ENCODE data around the gene TET3. TPM values are rescaled to one million over a fixed set of nuclear protein-coding genes. Genes with fewer than 3 reads are reported as not detected.

The TET3 gene
- total and polyA plus RNA-seq, 2 of the 8 experiments (the other 6 are each of a cell fraction or from before 2014, with no cell fraction given), result 4.5 to 21.1 TPM

DNA sequence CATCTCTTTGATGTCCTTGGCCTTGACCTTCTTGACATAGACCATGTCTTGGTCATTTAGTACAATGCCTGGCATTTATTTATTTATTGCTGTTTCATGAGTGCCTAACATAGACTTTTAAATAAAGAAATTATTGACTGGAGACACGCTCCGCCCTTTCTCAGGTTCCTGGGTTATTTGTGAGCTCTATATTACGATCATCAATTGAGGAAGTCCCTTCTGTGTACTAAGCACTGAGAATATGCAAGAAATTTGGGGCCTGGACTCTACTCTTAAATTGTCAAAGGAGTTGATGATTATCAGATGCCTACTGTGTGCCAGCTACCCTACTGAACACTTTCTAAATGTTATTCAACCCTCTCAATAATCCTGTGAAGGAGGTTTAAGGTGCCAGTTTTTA is 19.7 kb upstream of the TET3 start:
- H3K27me3 ChIP-seq (replicated peaks in 1 of 4; ENCODE audit: control insufficient read depth in 3 of 4, extremely low read depth in 1 of 4, insufficient read depth in 3 of 4, low read length in 3 of 4), result no peaks in the 10 kb centered on the region
- no peaks in the 10 kb centered on the region for H3K4me1 ChIP-seq (replicated peaks in 1 of 4; ENCODE audit: control insufficient read depth in 3 of 4, insufficient read depth in 4 of 4, low read length in 3 of 4)
- no peaks in the 10 kb centered on the region for H3K79me1 ChIP-seq (ENCODE audit: low read depth, low read length)
- no peak overlapping the region for H3K4me3 ChIP-seq (ENCODE audit: extremely low read depth in 1 of 4, insufficient read depth in 2 of 4, low read depth in 3 of 4, low read length in 4 of 4)
- no peaks in the 10 kb centered on the region for H3K23me2 ChIP-seq (ENCODE audit: low read depth, low read length)
- H3K9me3 ChIP-seq (ENCODE audit: insufficient read depth in 2 of 2, low read depth in 1 of 2, low read length in 1 of 2), result peaks cover 0 to 3% of the 10 kb centered on the region in 2 experiments; a peak in 1 of 4 replicates
- no peak overlapping the region for H4K91ac ChIP-seq (replicated peaks; ENCODE audit: insufficient read length, low read length)
- no peak overlapping the region for H3K27ac ChIP-seq (ENCODE audit: low read depth, low read length)
- no peak overlapping the region for H3K4me2 ChIP-seq (ENCODE audit: insufficient read depth in 1 of 2, low read depth in 2 of 2, low read length in 2 of 2)
- H3K79me2 ChIP-seq (ENCODE audit: control insufficient read depth in 1 of 2, insufficient read depth in 2 of 2, low read length in 2 of 2), result no peaks in the 10 kb centered on the region
- no peak overlapping the region for H3K56ac ChIP-seq (replicated peaks; ENCODE audit: insufficient read length, low read depth, low read length)
- no peak for DNase-seq (ENCODE audit: low read depth in 1 of 2, low spot score in 2 of 2)
- H3K18ac ChIP-seq (ENCODE audit: extremely low read depth, low read length), result no peak overlapping the region
- WGBS, 2 experiments (ENCODE audit: extremely low coverage in 1 of 2, insufficient coverage in 1 of 2, insufficient read length in 1 of 2, insufficient replicate concordance in 2 of 2, low coverage in 1 of 2, low lambda C conversion rate in 2 of 2, missing lambda C conversion rate in 1 of 2), result 88% methylated on average over 3 of the region's 3 CpGs; no CpG with 5 or more reads in 1 of the 2 experiments
- no peak overlapping the region for H3K14ac ChIP-seq (ENCODE audit: insufficient read length)
- H2AK5ac ChIP-seq (ENCODE audit: low read depth, low read length), result no peak overlapping the region
- no peak overlapping the region for H2BK12ac ChIP-seq (ENCODE audit: low read depth, low read length)
- no peaks in the 10 kb centered on the region for H3K36me3 ChIP-seq (ENCODE audit: control insufficient read depth in 2 of 4, insufficient read depth in 4 of 4, low read length in 3 of 4)
- H3K4ac ChIP-seq (replicated peaks; ENCODE audit: insufficient read length, low read depth, low read length), result no peak overlapping the region
- H3K23ac ChIP-seq (ENCODE audit: insufficient read length), result no peak overlapping the region
- H4K8ac ChIP-seq (ENCODE audit: extremely low read depth, insufficient read depth, low read length), result no peak overlapping the region
- no peak overlapping the region for H2BK15ac ChIP-seq (ENCODE audit: low read length)
- ChIA-PET POLR2A (ENCODE audit: partially characterized antibody) (interaction anchor here (1.0 to 1.3 kb wide), 3 partner anchors 12 to 17 kb away, joined by 3 read pairs; no protein-coding TSS in a partner anchor), CTCF (ENCODE audit: partially characterized antibody) (interaction anchor here (0.8 to 2.2 kb wide), 7 partner anchors 11 to 182 kb away, joined by 3 to 7 read pairs (median 3); partner anchors contain the start of gene BOLA3)
- no peak for FAIRE-seq
- no peak overlapping the region for H2BK120ac ChIP-seq (replicated peaks; ENCODE audit: low read depth, low read length)
- H4K5ac ChIP-seq (ENCODE audit: insufficient read length, low read depth, low read length), result no peak overlapping the region
- no peak overlapping the region for H2BK5ac ChIP-seq (ENCODE audit: low read depth, low read length)
- H3K9ac ChIP-seq (replicated peaks in 1 of 4; ENCODE audit: extremely low read depth in 1 of 4, low read depth in 3 of 4, low read length in 3 of 4), result no peak overlapping the region
- no peak overlapping the region for H2AFZ ChIP-seq (ENCODE audit: low read length)
- no peaks in the 10 kb centered on the region for H4K20me1 ChIP-seq (replicated peaks in 1 of 2; ENCODE audit: control insufficient read depth in 1 of 2, insufficient read depth in 2 of 2, low read length in 2 of 2)
- H2BK20ac ChIP-seq (ENCODE audit: low read length), result no peak overlapping the region
- TF ChIP-seq CEBPB (IDR thresholded peaks at IDR 0.05; ENCODE audit: low read depth, low read length) (no peak), EGR1 (IDR thresholded peaks at IDR 0.05; ENCODE audit: borderline replicate concordance, low read depth, low read length) (no peak), EP300 (IDR thresholded peaks at IDR 0.05; ENCODE audit: borderline replicate concordance in 1 of 2, low read depth in 2 of 2, low read length in 2 of 2) (no peak), ASH2L (IDR thresholded peaks at IDR 0.05; ENCODE audit: low read length) (no peak), JUND (IDR thresholded peaks at IDR 0.05; ENCODE audit: low read length) (no peak), CREB1 (IDR thresholded peaks at IDR 0.05) (no peak), KDM5A (IDR thresholded peaks at IDR 0.05; ENCODE audit: low read length) (no peak), TEAD4 (IDR thresholded peaks at IDR 0.05; ENCODE audit: low read depth, low read length) (no peak), CBX5 (IDR thresholded peaks at IDR 0.05; ENCODE audit: low read depth, low read length) (no peak), SP1 (IDR thresholded peaks at IDR 0.05; ENCODE audit: low read depth, low read length) (no peak), BCL11A (IDR thresholded peaks at IDR 0.05; ENCODE audit: low read depth in 2 of 2, low read length in 2 of 2) (no peak)
- TF ChIP-seq, protein P1, sequence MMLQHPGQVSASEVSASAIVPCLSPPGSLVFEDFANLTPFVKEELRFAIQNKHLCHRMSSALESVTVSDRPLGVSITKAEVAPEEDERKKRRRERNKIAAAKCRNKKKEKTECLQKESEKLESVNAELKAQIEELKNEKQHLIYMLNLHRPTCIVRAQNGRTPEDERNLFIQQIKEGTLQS (IDR thresholded peaks at IDR 0.05; ENCODE audit: insufficient read depth, low read depth, low read length), result no peak

Data from H1 (cell line).